ENCODE data around the gene HOXC11.

HOXC11 gene

DNA sequence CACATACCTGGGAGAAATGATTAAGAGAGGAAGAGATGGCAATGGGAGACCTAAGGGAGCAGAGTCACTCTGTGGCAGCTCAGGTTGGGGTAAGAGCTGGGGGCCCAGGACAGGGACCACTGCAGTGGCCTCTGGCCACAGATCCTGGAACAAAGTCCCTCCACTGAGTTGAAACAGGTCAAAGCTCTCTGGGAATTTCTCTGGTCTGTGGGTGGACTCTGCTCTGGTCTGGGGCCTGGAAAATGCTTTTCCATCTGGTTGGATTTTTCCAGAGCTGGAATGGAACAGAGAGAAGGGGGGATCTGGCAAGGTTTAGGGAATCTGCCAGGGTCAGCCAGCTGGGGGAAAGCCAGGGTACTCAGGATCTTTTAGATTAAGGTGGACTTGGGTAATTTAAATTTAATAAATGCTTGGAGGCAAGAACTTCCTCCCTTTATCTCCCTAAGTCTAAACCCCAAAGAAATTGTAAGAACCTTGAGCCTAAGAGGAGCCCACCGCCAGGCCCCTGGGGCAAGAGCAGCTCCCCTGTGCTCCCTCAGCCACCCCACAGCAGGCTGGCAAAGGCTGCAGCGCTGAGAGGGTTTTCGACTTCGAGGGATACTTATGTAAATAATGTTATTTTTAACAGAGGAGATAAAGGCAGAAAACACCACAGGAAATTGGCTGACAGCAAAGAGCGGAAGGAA, 15.8 kb downstream of the HOXC11 start:
- DNase-seq = no peak

DNA sequence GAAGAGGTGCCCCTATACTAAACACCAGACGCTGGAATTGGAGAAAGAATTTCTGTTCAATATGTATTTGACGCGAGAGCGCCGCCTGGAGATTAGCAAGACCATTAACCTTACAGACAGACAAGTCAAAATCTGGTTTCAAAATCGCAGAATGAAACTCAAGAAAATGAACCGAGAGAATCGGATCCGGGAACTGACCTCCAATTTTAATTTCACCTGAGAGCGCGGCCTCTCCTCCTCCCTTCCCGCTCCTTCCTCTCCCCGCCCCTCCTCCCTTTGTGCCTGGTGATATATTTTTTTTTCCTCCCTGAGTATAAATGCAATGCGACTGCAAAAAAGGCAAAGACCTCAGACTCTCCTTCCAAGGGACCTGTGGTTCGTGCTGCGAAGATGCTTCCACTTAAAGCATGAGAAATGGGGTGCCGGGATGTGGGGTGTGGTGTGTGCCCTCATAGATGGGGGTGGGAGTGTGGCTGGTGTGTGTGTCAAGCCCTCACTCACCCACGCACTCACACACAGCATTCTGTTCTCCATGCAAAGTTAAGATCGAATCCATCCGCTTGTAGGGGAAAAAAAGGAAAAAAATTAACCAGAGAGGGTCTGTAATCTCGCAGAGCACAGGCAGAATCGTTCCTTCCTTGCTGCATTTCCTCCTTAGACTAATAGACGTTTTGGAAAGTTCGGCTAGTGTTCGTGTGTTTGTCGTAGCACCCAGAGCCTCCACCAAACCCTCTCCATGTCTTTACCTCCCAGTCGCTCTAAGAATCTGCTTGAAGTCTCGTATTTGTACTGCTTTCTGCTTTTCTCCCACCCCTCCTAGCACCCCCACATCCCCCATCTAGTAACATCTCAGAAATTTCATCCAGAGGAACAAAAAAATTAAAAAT, 16.5 kb downstream of the HOXC11 start:
- DNase-seq = no peak

- no peak for DNase-seq
These were observed 17.6 kb downstream of the HOXC11 start for GRCh38 chr12:53990311-53991076.

DNA sequence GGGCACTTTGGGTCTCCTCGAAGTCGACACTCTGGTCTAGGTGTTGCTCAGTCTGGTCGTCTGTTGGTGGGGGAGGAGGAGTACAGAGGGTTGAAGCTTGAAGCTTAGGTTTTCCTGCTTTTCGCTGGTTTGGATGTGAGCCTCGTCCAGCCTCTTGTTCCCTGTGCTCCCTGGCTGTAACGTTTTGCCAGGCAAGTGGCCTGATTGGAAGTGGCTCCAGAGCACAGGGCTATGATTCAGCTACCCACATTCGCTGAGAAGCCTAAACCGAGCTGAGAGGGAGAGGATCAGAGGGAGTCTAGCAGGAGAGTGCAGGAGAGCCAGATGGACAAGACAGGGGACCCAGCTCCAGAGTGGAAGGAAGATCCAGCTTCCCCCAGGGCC, 18.1 kb downstream of the HOXC11 start:
- DNase-seq = no peak

GRCh38 chr12:53992377-53992889, 19.5 kb downstream of the HOXC11 start:
- no peak for DNase-seq

GRCh38 chr12:53993162-53994008, 20.5 kb downstream of the HOXC11 start:
- no peak for DNase-seq

- DNase-seq = no peak
These were observed 21.0 kb downstream of the HOXC11 start for GRCh38 chr12:53994009-53994263.

- no peak for DNase-seq
These were observed 21.5 kb downstream of the HOXC11 start for GRCh38 chr12:53994264-53995001.

GRCh38 chr12:53995002-53995377, 22.1 kb downstream of the HOXC11 start:
- no peak for DNase-seq

- DNase-seq = no peak
These were observed 22.7 kb downstream of the HOXC11 start for GRCh38 chr12:53995378-53996239.

GRCh38 chr12:53996240-53997203, 23.6 kb downstream of the HOXC11 start:
- no peak for DNase-seq

- no peak for DNase-seq
These were observed 24.5 kb downstream of the HOXC11 start for GRCh38 chr12:53997204-53998109.

DNA sequence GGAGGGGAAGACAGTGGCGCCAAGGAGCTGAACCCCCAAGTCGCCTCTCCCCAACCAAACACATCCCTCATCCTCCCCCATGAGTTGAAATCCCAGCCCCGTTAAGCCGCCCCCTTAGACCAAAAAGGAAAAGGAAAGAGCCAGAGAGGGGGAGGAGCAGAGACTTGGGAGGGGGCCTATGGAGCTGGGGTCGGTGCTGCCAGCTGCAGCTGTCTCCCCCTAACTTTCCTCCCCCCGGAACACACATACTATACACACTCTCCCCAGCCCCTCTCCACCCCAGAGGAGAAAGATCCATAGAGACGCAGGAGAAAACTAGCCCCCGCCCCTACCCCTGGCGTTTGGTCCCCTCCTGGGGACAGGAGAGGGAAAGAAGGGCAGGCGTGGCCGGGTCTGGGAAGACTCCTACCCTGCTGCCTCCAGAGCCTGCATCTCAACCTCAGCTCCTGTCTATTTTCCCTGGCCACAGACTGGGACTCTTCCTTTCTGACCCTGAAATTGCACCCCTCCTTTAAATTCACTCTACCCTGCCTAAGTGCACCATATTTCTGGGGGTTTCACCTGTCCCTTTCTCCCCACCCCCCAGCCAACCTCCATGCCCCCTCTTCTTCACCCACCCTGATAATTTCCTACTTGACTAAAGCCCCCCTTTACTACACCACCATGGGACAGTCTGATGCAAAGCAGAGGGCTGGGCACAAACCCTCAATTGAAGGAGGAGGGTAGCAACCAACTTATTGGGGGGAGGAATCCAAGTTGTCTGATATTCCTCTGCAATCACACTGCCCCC, 25.4 kb downstream of the HOXC11 start:
- DNase-seq = no peak

GRCh38 chr12:53998900-53999236, 25.9 kb downstream of the HOXC11 start:
- DNase-seq = no peak

DNA sequence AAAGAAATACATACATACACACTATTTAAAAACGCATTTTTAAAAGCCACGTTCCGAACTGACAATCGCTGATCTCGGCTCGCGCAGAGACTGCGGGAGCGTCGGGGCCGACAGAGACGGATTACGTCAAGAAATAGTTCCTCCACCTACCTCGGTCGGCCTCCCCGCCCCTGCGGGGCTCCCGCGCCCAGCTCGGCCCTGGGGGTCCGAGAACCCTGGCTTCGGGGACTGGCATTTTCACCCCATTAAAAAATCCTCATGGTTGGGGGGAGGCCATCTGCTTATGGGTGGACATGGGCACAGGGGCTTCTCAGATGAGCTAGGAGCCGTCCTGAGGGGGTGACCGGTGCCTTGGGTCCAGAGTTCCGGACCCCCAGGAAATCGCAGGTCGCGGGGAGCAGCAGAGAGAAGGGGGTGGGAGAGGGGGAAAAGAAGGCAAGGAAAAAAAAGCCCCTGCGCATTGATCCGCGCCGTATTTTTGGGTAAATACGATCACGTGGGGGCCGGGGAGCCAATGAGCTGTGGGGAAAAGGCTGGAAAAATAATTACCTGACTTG, 26.7 kb downstream of the HOXC11 start:
- no peak for DNase-seq

DNA sequence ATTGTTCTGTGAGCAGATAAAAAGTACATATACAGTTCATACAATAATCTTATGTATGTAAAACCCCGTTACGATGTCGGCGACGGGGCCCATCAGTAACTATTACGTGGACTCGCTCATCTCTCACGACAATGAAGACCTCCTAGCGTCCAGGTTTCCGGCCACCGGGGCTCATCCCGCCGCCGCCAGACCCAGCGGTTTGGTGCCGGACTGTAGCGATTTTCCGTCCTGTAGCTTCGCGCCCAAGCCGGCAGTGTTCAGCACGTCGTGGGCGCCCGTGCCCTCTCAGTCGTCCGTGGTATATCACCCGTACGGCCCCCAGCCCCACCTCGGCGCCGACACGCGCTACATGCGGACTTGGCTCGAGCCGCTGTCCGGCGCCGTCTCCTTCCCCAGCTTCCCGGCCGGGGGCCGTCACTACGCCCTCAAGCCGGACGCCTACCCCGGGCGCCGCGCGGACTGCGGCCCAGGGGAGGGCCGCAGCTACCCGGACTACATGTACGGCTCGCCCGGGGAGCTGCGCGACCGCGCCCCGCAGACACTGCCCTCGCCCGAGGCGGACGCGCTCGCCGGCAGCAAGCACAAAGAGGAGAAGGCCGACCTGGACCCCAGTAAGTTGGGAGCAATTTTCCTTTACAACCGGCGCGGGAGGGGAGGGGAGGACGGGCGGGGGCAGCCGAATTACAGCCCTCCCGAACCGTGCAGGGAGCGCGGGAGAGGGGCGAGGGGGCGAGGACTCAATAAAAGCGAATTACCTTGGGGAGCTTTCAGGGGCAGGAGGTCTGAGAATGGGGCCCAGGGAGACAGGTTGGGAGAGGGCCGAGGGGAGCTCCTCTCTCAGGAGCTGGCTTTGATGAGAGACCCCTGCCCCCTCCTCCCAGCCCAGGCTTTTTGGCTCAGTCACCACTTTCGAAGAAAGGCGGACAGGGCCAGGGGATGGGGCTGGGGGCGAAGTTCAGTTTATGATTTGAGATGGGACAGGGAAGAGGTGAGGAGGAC, 27.5 kb downstream of the HOXC11 start, which contains the start of gene HOXC9:
HOXC9 (plus strand) TSS at position 46 of the 999 bp plus-strand sequence; CDS start at position 74, 28 bp downstream.
- DNase-seq = no peak

Data from DMS 273 treated with DMSO at 0.1 percent for 48 hours (cell line).